Measurements from ENCODE around the gene ABHD12. TPM values are rescaled to one million over a fixed set of nuclear protein-coding genes. Genes with fewer than 3 reads are reported as not detected.

Gene ABHD12
- total RNA-seq, 1 experiment from 2014 or later: 48.3 TPM

DNA sequence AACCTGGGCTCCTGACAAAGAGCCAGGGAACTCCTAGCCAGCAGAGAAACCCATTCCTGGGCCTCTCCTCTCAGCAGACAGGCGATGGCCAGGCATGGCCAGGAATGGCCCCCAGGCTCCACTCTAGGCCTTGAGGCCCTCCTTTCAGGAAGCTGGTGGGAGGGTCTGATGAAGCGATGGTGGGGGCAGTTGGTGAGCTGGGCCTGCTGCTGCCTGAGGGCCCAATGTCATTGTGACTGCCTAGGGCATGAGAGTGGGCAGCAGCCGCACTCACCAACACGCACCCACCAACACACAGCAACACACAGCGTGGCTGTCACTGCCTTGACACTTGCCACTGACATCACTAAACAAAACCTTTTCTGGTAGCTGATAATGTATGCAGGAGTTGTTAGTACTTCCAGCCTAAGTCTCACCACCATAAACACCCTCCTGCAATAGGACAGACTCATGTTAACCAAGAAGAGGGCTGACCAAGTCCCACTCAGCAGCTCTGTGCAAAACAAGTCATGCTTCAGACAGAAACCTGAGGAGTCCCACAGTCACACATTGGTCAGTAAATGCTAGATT, 69.3 kb downstream of the ABHD12 start:
- Histone ChIP-seq H3K27me3 (ENCODE audit: low read length) (no peaks in the 10 kb centered on the region), H3K27ac (ENCODE audit: low read length) (no peak overlapping the region), H3K9me2 (replicated peaks; ENCODE audit: low read length) (no peaks in the 10 kb centered on the region), H3K4me2 (ENCODE audit: low read length) (no peak overlapping the region), H3K4me3 (ENCODE audit: low read length) (no peak overlapping the region), H3K79me2 (ENCODE audit: low read length) (no peaks in the 10 kb centered on the region), H3K9ac (ENCODE audit: low read length) (no peak overlapping the region), H2AFZ (ENCODE audit: low read length) (no peak overlapping the region), H3F3A (ENCODE audit: low read length, unreplicated experiment) (no peaks in the 10 kb centered on the region), H4K20me1 (ENCODE audit: low read length) (no peaks in the 10 kb centered on the region), H3K9me3 (ENCODE audit: low read length) (no peaks in the 10 kb centered on the region), H3K36me3 (ENCODE audit: low read depth, low read length) (no peaks in the 10 kb centered on the region), H3K4me1 (ENCODE audit: insufficient read depth, low read length) (no peaks in the 10 kb centered on the region)
- no TSS peak for BruUV-seq (replicated peaks)
- ATAC-seq (no peak), DNase-seq (no peak)
- TF ChIP-seq, protein P1, sequence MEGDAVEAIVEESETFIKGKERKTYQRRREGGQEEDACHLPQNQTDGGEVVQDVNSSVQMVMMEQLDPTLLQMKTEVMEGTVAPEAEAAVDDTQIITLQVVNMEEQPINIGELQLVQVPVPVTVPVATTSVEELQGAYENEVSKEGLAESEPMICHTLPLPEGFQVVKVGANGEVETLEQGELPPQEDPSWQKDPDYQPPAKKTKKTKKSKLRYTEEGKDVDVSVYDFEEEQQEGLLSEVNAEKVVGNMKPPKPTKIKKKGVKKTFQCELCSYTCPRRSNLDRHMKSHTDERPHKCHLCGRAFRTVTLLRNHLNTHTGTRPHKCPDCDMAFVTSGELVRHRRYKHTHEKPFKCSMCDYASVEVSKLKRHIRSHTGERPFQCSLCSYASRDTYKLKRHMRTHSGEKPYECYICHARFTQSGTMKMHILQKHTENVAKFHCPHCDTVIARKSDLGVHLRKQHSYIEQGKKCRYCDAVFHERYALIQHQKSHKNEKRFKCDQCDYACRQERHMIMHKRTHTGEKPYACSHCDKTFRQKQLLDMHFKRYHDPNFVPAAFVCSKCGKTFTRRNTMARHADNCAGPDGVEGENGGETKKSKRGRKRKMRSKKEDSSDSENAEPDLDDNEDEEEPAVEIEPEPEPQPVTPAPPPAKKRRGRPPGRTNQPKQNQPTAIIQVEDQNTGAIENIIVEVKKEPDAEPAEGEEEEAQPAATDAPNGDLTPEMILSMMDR (conservative IDR thresholded peaks at IDR 0.05; ENCODE audit: low read depth, low read length): no peak
- TF ChIP-seq EZH2 (IDR thresholded peaks at IDR 0.05; ENCODE audit: low read length, unreplicated experiment): no peak
- no peak for TF ChIP-seq EZH2phosphoT487 (IDR thresholded peaks at IDR 0.05; ENCODE audit: borderline replicate concordance, low read length)
- intact Hi-C loops (cut with micrococcal nuclease): no loop called here
- POLR2A ChIA-PET (ENCODE audit: unreplicated experiment): no interaction called here
- CTCF ChIA-PET: interaction anchor here (0.5 to 0.6 kb wide), 2 partner anchors 216 to 1384 kb away, joined by 3 to 6 read pairs; no protein-coding TSS in a partner anchor

GRCh38 chr20:25320035-25320800, 70.4 kb downstream of the ABHD12 start:
- no peaks in the 10 kb centered on the region for H3K27me3 ChIP-seq (ENCODE audit: low read length)
- BruUV-seq (replicated peaks): no TSS peak
- TF ChIP-seq EZH2phosphoT487 (IDR thresholded peaks at IDR 0.05; ENCODE audit: borderline replicate concordance, low read length): no peak
- TF ChIP-seq, protein P1 (conservative IDR thresholded peaks at IDR 0.05; ENCODE audit: low read depth, low read length): no peak
- no peak for TF ChIP-seq EZH2 (IDR thresholded peaks at IDR 0.05; ENCODE audit: low read length, unreplicated experiment)
- POLR2A ChIA-PET (ENCODE audit: unreplicated experiment): no interaction called here
- intact Hi-C loops (cut with micrococcal nuclease): no loop called here
- no peaks in the 10 kb centered on the region for H3F3A ChIP-seq (ENCODE audit: low read length, unreplicated experiment)
- no peaks in the 10 kb centered on the region for H3K9me2 ChIP-seq (replicated peaks; ENCODE audit: low read length)
- no peak overlapping the region for H3K9ac ChIP-seq (ENCODE audit: low read length)
- no peak overlapping the region for H3K4me2 ChIP-seq (ENCODE audit: low read length)
- H2AFZ ChIP-seq (ENCODE audit: low read length): no peak overlapping the region
- no peak overlapping the region for H3K27ac ChIP-seq (ENCODE audit: low read length)
- no peaks in the 10 kb centered on the region for H3K9me3 ChIP-seq (ENCODE audit: low read length)
- H3K36me3 ChIP-seq (ENCODE audit: low read depth, low read length): no peaks in the 10 kb centered on the region
- no peak overlapping the region for H3K4me3 ChIP-seq (ENCODE audit: low read length)
- CTCF ChIA-PET: no interaction called here
- no peaks in the 10 kb centered on the region for H4K20me1 ChIP-seq (ENCODE audit: low read length)
- ATAC-seq (no peak), DNase-seq (no peak)
- peaks cover 9% of the 10 kb centered on the region for H3K4me1 ChIP-seq (ENCODE audit: insufficient read depth, low read length)
- no peaks in the 10 kb centered on the region for H3K79me2 ChIP-seq (ENCODE audit: low read length)

Measured in PC-3 (cell line).